Measurements from ENCODE around the gene SLCO4A1. TPM values are rescaled to one million over a fixed set of nuclear protein-coding genes. Genes with fewer than 3 reads are reported as not detected.

SLCO4A1 gene
- total and polyA plus RNA-seq, 2 donors (not counting 3 experiments of a cell fraction or from before 2014, with no cell fraction given), result 1.4 to 4.1 TPM

DNA sequence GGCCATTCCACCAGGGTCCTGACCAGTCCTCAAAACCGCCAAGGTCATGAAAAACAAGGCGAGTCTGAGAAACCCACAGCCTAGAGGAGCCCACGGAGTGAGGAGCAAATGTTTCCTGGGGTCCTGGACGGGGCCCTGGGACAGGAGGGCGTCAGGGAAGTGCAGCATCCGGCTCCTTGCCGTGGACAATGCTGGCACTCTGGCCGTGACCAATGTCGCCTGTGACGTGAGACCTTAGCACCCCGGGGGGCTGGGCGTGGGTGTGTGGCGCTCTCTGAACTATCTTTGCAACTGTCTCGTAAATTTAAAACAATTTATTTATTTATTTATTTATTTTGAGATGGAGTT is 34.1 kb upstream of the SLCO4A1 start:
- Histone ChIP-seq H3K9me3 (replicated peaks; ENCODE audit: control insufficient read depth, insufficient read depth, low read length) (no peaks in the 10 kb centered on the region), H3K9me1 (replicated peaks; ENCODE audit: control insufficient read depth, extremely low read depth, insufficient read depth, low read length) (no peaks in the 10 kb centered on the region), H3K36me3 (ENCODE audit: control insufficient read depth in 2 of 2, extremely low read depth in 1 of 2, insufficient read depth in 2 of 2, low read length in 2 of 2) (no peaks in the 10 kb centered on the region), H3K79me2 (ENCODE audit: control insufficient read depth, insufficient read depth, low read length) (no peaks in the 10 kb centered on the region), H3K27me3 (ENCODE audit: control insufficient read depth in 2 of 2, insufficient read depth in 2 of 2, low read length in 2 of 2) (peaks cover 0 to 2% of the 10 kb centered on the region in 2 experiments), H3K27ac (ENCODE audit: insufficient read depth, low read depth, low read length) (no peak overlapping the region), H3K9ac (replicated peaks; ENCODE audit: extremely low read depth, insufficient read depth, low read length) (no peak overlapping the region), H3K4me3 (replicated peaks in 1 of 3; ENCODE audit: insufficient read depth in 1 of 3, low read depth in 1 of 3, low read length in 3 of 3) (no peak overlapping the region), H4K20me1 (replicated peaks; ENCODE audit: control insufficient read depth, extremely low read depth, insufficient read depth, low read length) (no peaks in the 10 kb centered on the region), H3K4me2 (ENCODE audit: insufficient read depth, low read length) (no peak overlapping the region), H3K4me1 (ENCODE audit: control insufficient read depth, extremely low read depth, insufficient read depth, low read length) (peaks cover 8% of the 10 kb centered on the region), H2AFZ (ENCODE audit: low read depth, low read length) (no peak overlapping the region)
- CTCF ChIA-PET, result interaction anchor here (0.5 kb wide), 1 partner anchor 52 kb away, joined by 4 read pairs; no protein-coding TSS in a partner anchor
- FAIRE-seq (no peak), DNase-seq (ENCODE audit: low read depth, low spot score) (no peak)
- intact Hi-C loops (cut with micrococcal nuclease), result no loop called here
- dilution Hi-C loops (cut with MboI; ENCODE audit: extremely low pct_ligation_motif_present, low sequenced_read_pairs), result no loop called here
- TF ChIP-seq POLR2A (IDR thresholded peaks at IDR 0.05; ENCODE audit: low read depth, low read length) (no peak), POLR2AphosphoS5 (IDR thresholded peaks at IDR 0.05; ENCODE audit: insufficient read depth, low read depth, low read length) (no peak), FOS (IDR thresholded peaks at IDR 0.05; ENCODE audit: borderline replicate concordance, insufficient read depth, low read length) (no peak), EZH2 (IDR thresholded peaks at IDR 0.05; ENCODE audit: borderline replicate concordance, low read depth, low read length, severe bottlenecking) (no peak), JUN (IDR thresholded peaks at IDR 0.05; ENCODE audit: borderline replicate concordance, insufficient read depth, insufficient read length, low read depth) (no peak)
- BruUV-seq (replicated peaks), result no TSS peak
- POLR2A ChIA-PET, result no interaction called here

DNA sequence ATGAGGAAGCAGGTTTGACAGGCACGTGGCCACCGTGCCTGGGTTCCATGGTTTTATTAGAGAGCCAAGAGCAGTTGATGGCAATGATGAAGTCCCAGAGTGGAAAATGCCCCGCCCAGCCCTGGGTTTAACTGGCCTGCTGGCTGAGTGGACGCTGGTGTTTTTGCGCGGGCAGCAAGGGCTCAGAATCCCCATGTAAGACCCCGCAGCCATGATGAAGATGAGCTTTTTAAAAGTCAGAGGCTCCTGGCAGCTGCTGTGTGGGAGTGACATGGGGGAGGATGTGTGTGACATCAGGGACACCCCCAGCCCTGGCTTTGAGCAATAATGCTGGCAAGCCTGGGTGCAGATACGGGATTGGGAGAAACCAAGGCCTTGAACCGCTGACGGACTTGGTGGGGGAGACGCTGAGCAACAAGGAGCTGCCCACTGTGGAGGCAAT is 33.0 kb upstream of the SLCO4A1 start:
- no peaks in the 10 kb centered on the region for H3K36me3 ChIP-seq (ENCODE audit: control insufficient read depth in 2 of 2, extremely low read depth in 1 of 2, insufficient read depth in 2 of 2, low read length in 2 of 2)
- BruUV-seq (replicated peaks), result no TSS peak
- intact Hi-C loops (cut with micrococcal nuclease), result no loop called here
- ChIA-PET CTCF (interaction anchor here (0.6 to 1.6 kb wide), 5 partner anchors 10 to 120 kb away, joined by 3 to 6 read pairs (median 3); no protein-coding TSS in a partner anchor), POLR2A (no interaction called here)
- H3K27me3 ChIP-seq (ENCODE audit: control insufficient read depth in 2 of 2, insufficient read depth in 2 of 2, low read length in 2 of 2), result peaks cover 0 to 2% of the 10 kb centered on the region in 2 experiments
- DNase-seq (ENCODE audit: low read depth, low spot score) (no peak), FAIRE-seq (no peak)
- H2AFZ ChIP-seq (ENCODE audit: low read depth, low read length), result no peak overlapping the region
- dilution Hi-C loops (cut with MboI; ENCODE audit: extremely low pct_ligation_motif_present, low sequenced_read_pairs), result no loop called here
- no peaks in the 10 kb centered on the region for H3K4me1 ChIP-seq (ENCODE audit: control insufficient read depth, extremely low read depth, insufficient read depth, low read length)
- no peak overlapping the region for H3K4me2 ChIP-seq (ENCODE audit: insufficient read depth, low read length)
- TF ChIP-seq JUN (IDR thresholded peaks at IDR 0.05; ENCODE audit: borderline replicate concordance, insufficient read depth, insufficient read length, low read depth), result no peak
- no peak for TF ChIP-seq GATA2 (IDR thresholded peaks at IDR 0.05; ENCODE audit: insufficient read depth, insufficient read length, low read depth, low read length)
- no peak for TF ChIP-seq EZH2 (IDR thresholded peaks at IDR 0.05; ENCODE audit: borderline replicate concordance, low read depth, low read length, severe bottlenecking)
- TF ChIP-seq FOS (IDR thresholded peaks at IDR 0.05; ENCODE audit: borderline replicate concordance, insufficient read depth, low read length), result no peak
- TF ChIP-seq POLR2A (IDR thresholded peaks at IDR 0.05; ENCODE audit: low read depth, low read length), result no peak
- no peak for TF ChIP-seq POLR2AphosphoS5 (IDR thresholded peaks at IDR 0.05; ENCODE audit: insufficient read depth, low read depth, low read length)
- no peak for TF ChIP-seq MYC (IDR thresholded peaks at IDR 0.05; ENCODE audit: low read depth, low read length)
- TF ChIP-seq, protein P1, sequence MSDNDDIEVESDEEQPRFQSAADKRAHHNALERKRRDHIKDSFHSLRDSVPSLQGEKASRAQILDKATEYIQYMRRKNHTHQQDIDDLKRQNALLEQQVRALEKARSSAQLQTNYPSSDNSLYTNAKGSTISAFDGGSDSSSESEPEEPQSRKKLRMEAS (IDR thresholded peaks at IDR 0.05; ENCODE audit: insufficient read depth, insufficient read length), result no peak
- TF ChIP-seq, protein P2, sequence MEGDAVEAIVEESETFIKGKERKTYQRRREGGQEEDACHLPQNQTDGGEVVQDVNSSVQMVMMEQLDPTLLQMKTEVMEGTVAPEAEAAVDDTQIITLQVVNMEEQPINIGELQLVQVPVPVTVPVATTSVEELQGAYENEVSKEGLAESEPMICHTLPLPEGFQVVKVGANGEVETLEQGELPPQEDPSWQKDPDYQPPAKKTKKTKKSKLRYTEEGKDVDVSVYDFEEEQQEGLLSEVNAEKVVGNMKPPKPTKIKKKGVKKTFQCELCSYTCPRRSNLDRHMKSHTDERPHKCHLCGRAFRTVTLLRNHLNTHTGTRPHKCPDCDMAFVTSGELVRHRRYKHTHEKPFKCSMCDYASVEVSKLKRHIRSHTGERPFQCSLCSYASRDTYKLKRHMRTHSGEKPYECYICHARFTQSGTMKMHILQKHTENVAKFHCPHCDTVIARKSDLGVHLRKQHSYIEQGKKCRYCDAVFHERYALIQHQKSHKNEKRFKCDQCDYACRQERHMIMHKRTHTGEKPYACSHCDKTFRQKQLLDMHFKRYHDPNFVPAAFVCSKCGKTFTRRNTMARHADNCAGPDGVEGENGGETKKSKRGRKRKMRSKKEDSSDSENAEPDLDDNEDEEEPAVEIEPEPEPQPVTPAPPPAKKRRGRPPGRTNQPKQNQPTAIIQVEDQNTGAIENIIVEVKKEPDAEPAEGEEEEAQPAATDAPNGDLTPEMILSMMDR (IDR thresholded peaks at IDR 0.05; ENCODE audit: extremely low read depth in 1 of 2, insufficient read depth in 1 of 2, low read depth in 1 of 2, low read length in 2 of 2), result no peak
- no peaks in the 10 kb centered on the region for H3K79me2 ChIP-seq (ENCODE audit: control insufficient read depth, insufficient read depth, low read length)
- no peaks in the 10 kb centered on the region for H3K9me1 ChIP-seq (replicated peaks; ENCODE audit: control insufficient read depth, extremely low read depth, insufficient read depth, low read length)
- no peaks in the 10 kb centered on the region for H4K20me1 ChIP-seq (replicated peaks; ENCODE audit: control insufficient read depth, extremely low read depth, insufficient read depth, low read length)
- H3K9me3 ChIP-seq (replicated peaks; ENCODE audit: control insufficient read depth, insufficient read depth, low read length), result no peaks in the 10 kb centered on the region
- H3K27ac ChIP-seq (ENCODE audit: insufficient read depth, low read depth, low read length), result no peak overlapping the region
- H3K4me3 ChIP-seq (replicated peaks in 1 of 3; ENCODE audit: insufficient read depth in 1 of 3, low read depth in 1 of 3, low read length in 3 of 3), result no peak overlapping the region
- no peak overlapping the region for H3K9ac ChIP-seq (replicated peaks; ENCODE audit: extremely low read depth, insufficient read depth, low read length)
